Activated naive CD4-positive, alpha-beta T cell (primary cell): ENCODE data around the gene SERPINB4.
"Not testable (repeated sequence)": the region's sequence is repeated elsewhere in the genome, so short reads cannot be mapped to it uniquely, and the experiment has no call there.

Experiments used
- DNase-seq, 4 experiments: peaks; one replicate each; lab custom pipeline; 2025; lab: John Stamatoyannopoulos, UW

SERPINB4 gene

GRCh38 chr18:63644142-63644541, at the start of gene SERPINB4:
Gene SERPINB4, minus strand, starts transcription at chr18:63644256. Its CDS starts 679 bp downstream, at chr18:63643577.
- not testable (repeated sequence) for DNase-seq

GRCh38 chr18:63689064-63689463, 45.0 kb upstream of the SERPINB4 start:
- no peak for DNase-seq

GRCh38 chr18:63686871-63687270, 42.8 kb upstream of the SERPINB4 start:
- DNase-seq: no peak

GRCh38 chr18:63684718-63685117, 40.7 kb upstream of the SERPINB4 start:
- no peak for DNase-seq

- DNase-seq: no peak
These were observed 39.8 kb upstream of the SERPINB4 start for GRCh38 chr18:63683890-63684289.

GRCh38 chr18:63683152-63683551, 39.1 kb upstream of the SERPINB4 start:
- DNase-seq: no peak

- DNase-seq: no peak
These were observed 37.6 kb upstream of the SERPINB4 start for GRCh38 chr18:63681449-63682340.

- DNase-seq: no peak
These were observed 36.0 kb upstream of the SERPINB4 start for GRCh38 chr18:63679820-63680606.

- DNase-seq: no peak
These were observed 33.6 kb upstream of the SERPINB4 start for GRCh38 chr18:63677500-63678225.

- DNase-seq: no peak
These were observed 32.7 kb upstream of the SERPINB4 start for GRCh38 chr18:63676526-63677323.

- no peak for DNase-seq
These were observed 20.5 kb upstream of the SERPINB4 start for GRCh38 chr18:63664571-63664970.

- DNase-seq: not testable (repeated sequence)
These were observed 17.7 kb upstream of the SERPINB4 start, which contains the start of gene SERPINB3 for GRCh38 chr18:63661750-63662149. Gene SERPINB3, minus strand, starts transcription at chr18:63661893. Its CDS starts 677 bp downstream, at chr18:63661216.

- DNase-seq: not testable (repeated sequence)
These were observed 14.9 kb upstream of the SERPINB4 start for GRCh38 chr18:63658920-63659319.

- DNase-seq: not testable (repeated sequence)
These were observed 6.2 kb upstream of the SERPINB4 start for GRCh38 chr18:63650271-63650670.

GRCh38 chr18:63648241-63648640, 4.2 kb upstream of the SERPINB4 start:
- DNase-seq: no peak

GRCh38 chr18:63646936-63647335, 2.9 kb upstream of the SERPINB4 start:
- DNase-seq: no peak

GRCh38 chr18:63644694-63645093, 638 bp upstream of the SERPINB4 start:
- not testable (repeated sequence) for DNase-seq

- not testable (repeated sequence) for DNase-seq
These were observed 1.2 kb downstream of the SERPINB4 start for GRCh38 chr18:63642668-63643356.

GRCh38 chr18:63641157-63641680, 2.8 kb downstream of the SERPINB4 start:
- not testable (repeated sequence) for DNase-seq

GRCh38 chr18:63637703-63638102, 6.4 kb downstream of the SERPINB4 start:
- no peak for DNase-seq
